Measurements from ENCODE around the gene SERPINE2. TPM values are rescaled to one million over a fixed set of nuclear protein-coding genes. Genes with fewer than 3 reads are reported as not detected.

The SERPINE2 gene
- total and polyA plus RNA-seq, 3 experiments from 2014 or later: 2.2 to 6.4 (median 5.0) TPM

GRCh38 chr2:224075588-224075987, 36.5 kb upstream of the SERPINE2 start:
- H3K4me3 Mint-ChIP-seq: no peak overlapping the region
- H3K36me3 Mint-ChIP-seq: no peaks in the 10 kb centered on the region
- no peak overlapping the region for H3K27ac Mint-ChIP-seq
- H3K27me3 Mint-ChIP-seq: peaks cover 1 to 2% of the 10 kb centered on the region in 2 donors
- Histone ChIP-seq H3K36me3 (ENCODE audit: insufficient read depth, low read length) (no peaks in the 10 kb centered on the region), H3K9me3 (ENCODE audit: low read length) (no peaks in the 10 kb centered on the region), H3K27ac (ENCODE audit: low read depth, low read length) (no peak overlapping the region), H3K4me1 (ENCODE audit: insufficient read depth, low read length) (no peaks in the 10 kb centered on the region), H3K4me3 (ENCODE audit: low read length) (no peak overlapping the region), H3K27me3 (ENCODE audit: insufficient read depth, low read length, poor library complexity, severe bottlenecking) (no peaks in the 10 kb centered on the region)
- H3K4me1 Mint-ChIP-seq: no peaks in the 10 kb centered on the region
- H3K9me3 Mint-ChIP-seq: no peaks in the 10 kb centered on the region
- no peak for DNase-seq
- POLR2A ChIA-PET: no interaction called here
- CTCF ChIA-PET: no interaction called here

GRCh38 chr2:224073676-224074075, 34.6 kb upstream of the SERPINE2 start:
- Mint-ChIP-seq H3K36me3 (no peaks in the 10 kb centered on the region), H3K9me3 (no peaks in the 10 kb centered on the region), H3K4me3 (no peak overlapping the region), H3K27ac (no peak overlapping the region), H3K4me1 (no peaks in the 10 kb centered on the region), H3K27me3 (peaks cover 3 to 4% of the 10 kb centered on the region in 2 donors)
- Histone ChIP-seq H3K36me3 (ENCODE audit: insufficient read depth, low read length) (no peaks in the 10 kb centered on the region), H3K4me1 (ENCODE audit: insufficient read depth, low read length) (no peaks in the 10 kb centered on the region), H3K27ac (ENCODE audit: low read depth, low read length) (no peak overlapping the region), H3K9me3 (ENCODE audit: low read length) (no peaks in the 10 kb centered on the region), H3K27me3 (ENCODE audit: insufficient read depth, low read length, poor library complexity, severe bottlenecking) (no peaks in the 10 kb centered on the region), H3K4me3 (ENCODE audit: low read length) (no peak overlapping the region)
- no peak for DNase-seq
- CTCF ChIA-PET: no interaction called here
- POLR2A ChIA-PET: no interaction called here

GRCh38 chr2:224072541-224073188, 33.6 kb upstream of the SERPINE2 start:
- ChIA-PET POLR2A (no interaction called here), CTCF (no interaction called here)
- Histone ChIP-seq H3K4me3 (ENCODE audit: low read length) (no peak overlapping the region), H3K36me3 (ENCODE audit: insufficient read depth, low read length) (no peaks in the 10 kb centered on the region), H3K9me3 (ENCODE audit: low read length) (no peaks in the 10 kb centered on the region), H3K4me1 (ENCODE audit: insufficient read depth, low read length) (no peaks in the 10 kb centered on the region), H3K27me3 (ENCODE audit: insufficient read depth, low read length, poor library complexity, severe bottlenecking) (no peaks in the 10 kb centered on the region), H3K27ac (ENCODE audit: low read depth, low read length) (no peak overlapping the region)
- H3K4me1 Mint-ChIP-seq: no peaks in the 10 kb centered on the region
- H3K36me3 Mint-ChIP-seq: no peaks in the 10 kb centered on the region
- H3K9me3 Mint-ChIP-seq: no peaks in the 10 kb centered on the region
- no peak for DNase-seq
- no peak overlapping the region for H3K4me3 Mint-ChIP-seq
- H3K27ac Mint-ChIP-seq: no peak overlapping the region
- H3K27me3 Mint-ChIP-seq: peaks cover 8 to 9% of the 10 kb centered on the region in 2 donors

- no peak overlapping the region for H3K4me3 ChIP-seq (ENCODE audit: low read length)
- peaks cover 9% of the 10 kb centered on the region in 2 donors for H3K27me3 Mint-ChIP-seq
- H3K36me3 ChIP-seq (ENCODE audit: insufficient read depth, low read length): no peaks in the 10 kb centered on the region
- H3K9me3 Mint-ChIP-seq: no peaks in the 10 kb centered on the region
- H3K9me3 ChIP-seq (ENCODE audit: low read length): no peaks in the 10 kb centered on the region
- CTCF ChIA-PET: no interaction called here
- no peak for DNase-seq
- no peaks in the 10 kb centered on the region for H3K27me3 ChIP-seq (ENCODE audit: insufficient read depth, low read length, poor library complexity, severe bottlenecking)
- H3K27ac ChIP-seq (ENCODE audit: low read depth, low read length): no peak overlapping the region
- no peaks in the 10 kb centered on the region for H3K4me1 ChIP-seq (ENCODE audit: insufficient read depth, low read length)
- no peaks in the 10 kb centered on the region for H3K4me1 Mint-ChIP-seq
- no peaks in the 10 kb centered on the region for H3K36me3 Mint-ChIP-seq
- H3K4me3 Mint-ChIP-seq: no peak overlapping the region
- no peak overlapping the region for H3K27ac Mint-ChIP-seq
- POLR2A ChIA-PET: no interaction called here
These were observed 30.1 kb upstream of the SERPINE2 start for GRCh38 chr2:224069172-224069571.

- Mint-ChIP-seq H3K27me3 (peaks cover 5 to 10% of the 10 kb centered on the region in 2 donors), H3K27ac (no peak overlapping the region), H3K4me3 (no peak overlapping the region), H3K4me1 (no peaks in the 10 kb centered on the region), H3K36me3 (no peaks in the 10 kb centered on the region), H3K9me3 (no peaks in the 10 kb centered on the region)
- ChIA-PET POLR2A (no interaction called here), CTCF (no interaction called here)
- DNase-seq: no peak
- no peaks in the 10 kb centered on the region for H3K27me3 ChIP-seq (ENCODE audit: insufficient read depth, low read length, poor library complexity, severe bottlenecking)
- no peaks in the 10 kb centered on the region for H3K36me3 ChIP-seq (ENCODE audit: insufficient read depth, low read length)
- H3K27ac ChIP-seq (ENCODE audit: low read depth, low read length): no peak overlapping the region
- no peaks in the 10 kb centered on the region for H3K9me3 ChIP-seq (ENCODE audit: low read length)
- H3K4me1 ChIP-seq (ENCODE audit: insufficient read depth, low read length): no peaks in the 10 kb centered on the region
- H3K4me3 ChIP-seq (ENCODE audit: low read length): no peak overlapping the region
These were observed 24.2 kb upstream of the SERPINE2 start for GRCh38 chr2:224063298-224063648.

- DNase-seq: no peak
- no peaks in the 10 kb centered on the region for H3K4me1 ChIP-seq (ENCODE audit: insufficient read depth, low read length)
- ChIA-PET POLR2A (no interaction called here), CTCF (no interaction called here)
- H3K4me3 ChIP-seq (ENCODE audit: low read length): no peak overlapping the region
- H3K27me3 ChIP-seq (ENCODE audit: insufficient read depth, low read length, poor library complexity, severe bottlenecking): no peaks in the 10 kb centered on the region
- H3K36me3 Mint-ChIP-seq: no peaks in the 10 kb centered on the region
- H3K4me3 Mint-ChIP-seq: no peak overlapping the region
- H3K9me3 Mint-ChIP-seq: no peaks in the 10 kb centered on the region
- no peak overlapping the region for H3K27ac ChIP-seq (ENCODE audit: low read depth, low read length)
- H3K36me3 ChIP-seq (ENCODE audit: insufficient read depth, low read length): no peaks in the 10 kb centered on the region
- H3K4me1 Mint-ChIP-seq: no peaks in the 10 kb centered on the region
- H3K27me3 Mint-ChIP-seq: peaks cover 0 to 6% of the 10 kb centered on the region in 2 donors
- H3K9me3 ChIP-seq (ENCODE audit: low read length): no peaks in the 10 kb centered on the region
- no peak overlapping the region for H3K27ac Mint-ChIP-seq
These were observed 23.6 kb upstream of the SERPINE2 start for GRCh38 chr2:224062481-224063297.

GRCh38 chr2:224060783-224061482, 21.8 kb upstream of the SERPINE2 start:
- H3K4me3 Mint-ChIP-seq: no peak overlapping the region
- POLR2A ChIA-PET: no interaction called here
- H3K9me3 Mint-ChIP-seq: no peaks in the 10 kb centered on the region
- H3K36me3 ChIP-seq (ENCODE audit: insufficient read depth, low read length): no peaks in the 10 kb centered on the region
- H3K27ac ChIP-seq (ENCODE audit: low read depth, low read length): no peak overlapping the region
- DNase-seq: no peak
- CTCF ChIA-PET: no interaction called here
- no peaks in the 10 kb centered on the region for H3K36me3 Mint-ChIP-seq
- H3K9me3 ChIP-seq (ENCODE audit: low read length): no peaks in the 10 kb centered on the region
- no peaks in the 10 kb centered on the region for H3K27me3 ChIP-seq (ENCODE audit: insufficient read depth, low read length, poor library complexity, severe bottlenecking)
- no peaks in the 10 kb centered on the region for H3K4me1 ChIP-seq (ENCODE audit: insufficient read depth, low read length)
- H3K4me1 Mint-ChIP-seq: no peaks in the 10 kb centered on the region
- peaks cover 0 to 5% of the 10 kb centered on the region in 2 donors for H3K27me3 Mint-ChIP-seq
- H3K4me3 ChIP-seq (ENCODE audit: low read length): no peak overlapping the region
- no peak overlapping the region for H3K27ac Mint-ChIP-seq

- Histone ChIP-seq H3K4me1 (ENCODE audit: insufficient read depth, low read length) (no peaks in the 10 kb centered on the region), H3K4me3 (ENCODE audit: low read length) (no peak overlapping the region), H3K27me3 (ENCODE audit: insufficient read depth, low read length, poor library complexity, severe bottlenecking) (no peaks in the 10 kb centered on the region), H3K27ac (ENCODE audit: low read depth, low read length) (no peak overlapping the region), H3K9me3 (ENCODE audit: low read length) (no peaks in the 10 kb centered on the region), H3K36me3 (ENCODE audit: insufficient read depth, low read length) (no peaks in the 10 kb centered on the region)
- H3K27ac Mint-ChIP-seq: no peak overlapping the region
- DNase-seq: no peak
- H3K4me1 Mint-ChIP-seq: no peaks in the 10 kb centered on the region
- ChIA-PET POLR2A (no interaction called here), CTCF (no interaction called here)
- H3K27me3 Mint-ChIP-seq: peaks cover 0 to 14% of the 10 kb centered on the region in 2 donors
- H3K9me3 Mint-ChIP-seq: no peaks in the 10 kb centered on the region
- H3K4me3 Mint-ChIP-seq: no peak overlapping the region
- H3K36me3 Mint-ChIP-seq: peaks cover 0 to 4% (median 0%) of the 10 kb centered on the region in 3 donors
These were observed 20.1 kb upstream of the SERPINE2 start for GRCh38 chr2:224059178-224059577.

Measured in CD8-positive, alpha-beta memory T cell (primary cell).